CD14-positive monocyte (primary cell): ENCODE data around the gene KRTAP4-7. TPM values are rescaled to one million over a fixed set of nuclear protein-coding genes. Genes with fewer than 3 reads are reported as not detected.
"Not testable (repeated sequence)": the region's sequence is repeated elsewhere in the genome, so short reads cannot be mapped to it uniquely, and the experiment has no call there.

Source experiments
- DNase-seq, 3 donors: peaks; one replicate each; pipeline ENCODE4 v3.0.0-alpha.2; 2011 to 2022
- H2AFZ ChIP-seq: 2 replicates; pipeline ENCODE4 v1.6.0; 2012; ENCODE audit warnings: mild to moderate bottlenecking, low read depth, low read length, inconsistent platforms; ENCODE audit not compliant: insufficient read depth, poor library complexity, severe bottlenecking
- H3K27ac ChIP-seq, 2 donors: 1 replicate in 1 of 2; 2 replicates in 1 of 2; pipeline ENCODE4 v1.5.1; 2012 to 2013; ENCODE audit warnings: low read length in 2 of 2, control low read depth in 1 of 2, inconsistent platforms in 1 of 2, low read depth in 1 of 2, mild to moderate bottlenecking in 1 of 2
- H3K27me3 ChIP-seq, 2 donors: one replicate each; pipeline versions ENCODE4 v1.6.0 to v1.6.1; 2011 to 2013; ENCODE audit warnings: low read length in 2 of 2; ENCODE audit not compliant: control insufficient read depth in 2 of 2, insufficient read depth in 2 of 2
- H3K36me3 ChIP-seq, 2 donors: replicated peaks in 1 of 2; 1 replicate in 1 of 2; 2 replicates in 1 of 2; pipeline versions ENCODE4 v1.5.1 to v1.6.1; 2012 to 2013; ENCODE audit warnings: low read length in 2 of 2, control low read depth in 1 of 2, inconsistent platforms in 1 of 2, mild to moderate bottlenecking in 1 of 2; ENCODE audit not compliant: insufficient read depth in 2 of 2, control insufficient read depth in 1 of 2
- H3K4me1 ChIP-seq, 2 donors: 1 replicate in 1 of 2; 2 replicates in 1 of 2; pipeline versions ENCODE4 v1.5.1 to v1.6.1; 2012 to 2013; ENCODE audit warnings: low read length in 2 of 2, control low read depth in 1 of 2, inconsistent platforms in 1 of 2, mild to moderate bottlenecking in 1 of 2, moderate library complexity in 1 of 2; ENCODE audit not compliant: insufficient read depth in 2 of 2, control insufficient read depth in 1 of 2
- H3K4me2 ChIP-seq: replicated peaks from 2 replicates; pipeline ENCODE3; 2012; ENCODE audit warnings: low read length, moderate library complexity, mild to moderate bottlenecking; ENCODE audit not compliant: poor library complexity, severe bottlenecking; ENCODE audit errors: extremely low read depth
- H3K4me3 ChIP-seq, 3 experiments: fragments of 200-600 bp in 1 of 3; sonication (generic) in 1 of 3; replicated peaks in 1 of 3; 1 replicate in 2 of 3; 2 replicates in 1 of 3; pipeline ENCODE4 v1.5.1; 2011 to 2013; ENCODE audit warnings: low read length in 3 of 3, mild to moderate bottlenecking in 3 of 3, control low read depth in 2 of 3, low read depth in 2 of 3, inconsistent platforms in 1 of 3, moderate library complexity in 1 of 3
- H3K79me2 ChIP-seq: 2 replicates; pipeline ENCODE4 v1.6.0; 2012; ENCODE audit warnings: mild to moderate bottlenecking, control low read depth, inconsistent platforms, low read length, moderate library complexity; ENCODE audit not compliant: insufficient read depth
- H3K9ac ChIP-seq: 2 replicates; pipeline ENCODE4 v1.6.0; 2017; ENCODE audit warnings: low read length, mild to moderate bottlenecking; ENCODE audit not compliant: insufficient read depth, poor library complexity, severe bottlenecking
- H3K9me3 ChIP-seq, 2 donors: replicated peaks in 1 of 2; 1 replicate in 1 of 2; 2 replicates in 1 of 2; pipeline versions ENCODE4 v1.5.1 to v1.6.1; 2012 to 2013; ENCODE audit warnings: low read length in 2 of 2, control low read depth in 1 of 2; ENCODE audit not compliant: control insufficient read depth in 1 of 2, insufficient read depth in 1 of 2
- H4K20me1 ChIP-seq: 2 replicates; pipeline ENCODE4 v1.6.0; 2012; ENCODE audit warnings: mild to moderate bottlenecking, low read length, control low read depth, moderate library complexity; ENCODE audit not compliant: insufficient read depth
- H3K27ac Mint-ChIP-seq, 7 donors: one replicate each; pipeline ENCODE4 v1.8.0; 2020; ENCODE audit warnings: mild to moderate bottlenecking in 7 of 7, mixed read lengths in 7 of 7, moderate library complexity in 6 of 7, inconsistent platforms in 2 of 7
- H3K27me3 Mint-ChIP-seq, 3 donors: one replicate each; pipeline ENCODE4 v1.8.0; 2021 to 2022; ENCODE audit warnings: low read depth in 3 of 3, mild to moderate bottlenecking in 3 of 3, mixed read lengths in 3 of 3, moderate library complexity in 3 of 3, inconsistent platforms in 1 of 3
- H3K36me3 Mint-ChIP-seq, 2 donors: one replicate each; pipeline ENCODE4 v1.8.0; 2020; ENCODE audit warnings: mixed read lengths in 2 of 2, inconsistent platforms in 1 of 2, mild to moderate bottlenecking in 1 of 2
- H3K4me1 Mint-ChIP-seq: one replicate; pipeline ENCODE4 v1.8.0; 2020; ENCODE audit warnings: mild to moderate bottlenecking, mixed read lengths
- H3K4me3 Mint-ChIP-seq, 2 donors: one replicate each; pipeline ENCODE4 v1.8.0; 2020; ENCODE audit warnings: mild to moderate bottlenecking in 2 of 2, mixed read lengths in 2 of 2, moderate library complexity in 1 of 2
- H3K9me3 Mint-ChIP-seq, 7 donors: one replicate each; pipeline ENCODE4 v1.8.0; 2020 to 2022; ENCODE audit warnings: mixed read lengths in 7 of 7, mild to moderate bottlenecking in 6 of 7, moderate library complexity in 6 of 7, inconsistent platforms in 2 of 7
- WGBS: methylation state at CpG from one replicate; pipeline ENCODE4 v1.1.5; 2013; ENCODE audit warnings: missing lambda C conversion rate; ENCODE audit not compliant: insufficient coverage; 5-methylcytosine and 5-hydroxymethylcytosine counted together
- intact Hi-C, 2 donors: fragments of 100-400 bp; cut with micrococcal nuclease; formaldehyde crosslinking; loops; one replicate each; pipeline versions ENCODE4 v1.15.0 to v1.15.1; 2023
- polyA plus RNA-seq, 3 donors: library from polyadenylated mRNA; depleted of rRNA in 1 of 3; unstranded in 2 of 3; stranded (reverse) in 1 of 3; fragments of 300-500 nt in 2 of 3; fragments of >200 nt in 1 of 3; fragmentation: Illumina TruSeq in 2 of 3; gene quantifications; 1 replicate in 2 of 3; 2 replicates in 1 of 3; pipeline ENCODE4 v1.2.3, GENCODE V29; 2012 to 2021
- TF ChIP-seq, protein P1 (sequence below): fragments of 200-600 bp; IDR thresholded peaks from one replicate; pipeline ENCODE4 v1.8.0; 2022; ENCODE audit warnings: antibody characterized with exemption, mild to moderate bottlenecking

Gene KRTAP4-7
- polyA plus RNA-seq, 3 donors, result not detected

DNA sequence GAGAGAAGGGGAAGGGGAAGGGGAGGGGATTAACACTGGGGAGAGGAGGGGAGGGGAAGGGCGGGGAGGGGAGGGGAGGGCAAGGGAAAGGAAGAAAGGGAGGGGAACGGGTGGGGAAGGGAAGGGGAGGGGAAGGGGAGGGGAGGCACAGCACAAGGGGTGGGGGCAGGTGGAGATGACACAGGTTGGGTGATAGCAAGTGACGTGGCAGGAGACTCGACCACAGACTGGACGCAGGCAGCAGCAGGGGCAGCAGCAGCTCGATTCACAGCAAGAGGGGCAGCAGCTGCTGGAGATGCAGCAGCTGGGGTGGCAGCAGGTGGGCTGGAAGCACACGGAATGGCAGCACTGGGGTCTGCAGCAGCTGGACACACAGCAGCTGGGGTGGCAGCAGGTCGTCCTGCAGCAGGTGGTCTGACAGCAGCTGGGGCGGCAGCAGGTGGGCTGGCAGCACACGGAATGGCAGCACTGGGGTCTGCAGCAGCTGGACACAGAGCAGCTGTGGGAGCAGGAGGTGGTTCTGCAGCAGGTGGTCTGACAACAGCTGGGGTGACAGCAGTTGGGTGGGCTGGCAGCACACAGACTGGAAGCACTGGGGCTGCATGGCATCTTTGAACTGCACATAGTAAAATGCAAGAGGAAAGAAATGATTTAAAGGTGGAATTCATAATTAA is 17.8 kb downstream of the KRTAP4-7 start, which contains the start of gene KRTAP4-16:
Gene KRTAP4-16 (minus strand): TSS at position 624 of the 674 bp plus-strand sequence. CDS start 0 bp downstream, at position 624.
- no peak within 1 kb of the TSS for H3K4me2 ChIP-seq
- H3K27ac ChIP-seq, result no peak within 1 kb of the TSS
- H3K79me2 ChIP-seq, result no peaks in the 10 kb centered on the region
- Mint-ChIP-seq H3K27ac (no peak within 1 kb of the TSS), H3K27me3 (peaks cover 0 to 7% (median 1%) of the 10 kb centered on the region in 3 donors), H3K9me3 (peaks cover 0 to 3% (median 0%) of the 10 kb centered on the region in 7 donors), H3K4me3 (no peak within 1 kb of the TSS), H3K4me1 (peaks cover 5% of the 10 kb centered on the region), H3K36me3 (no peaks in the 10 kb centered on the region)
- no peaks in the 10 kb centered on the region for H3K36me3 ChIP-seq
- TF ChIP-seq, protein P1, sequence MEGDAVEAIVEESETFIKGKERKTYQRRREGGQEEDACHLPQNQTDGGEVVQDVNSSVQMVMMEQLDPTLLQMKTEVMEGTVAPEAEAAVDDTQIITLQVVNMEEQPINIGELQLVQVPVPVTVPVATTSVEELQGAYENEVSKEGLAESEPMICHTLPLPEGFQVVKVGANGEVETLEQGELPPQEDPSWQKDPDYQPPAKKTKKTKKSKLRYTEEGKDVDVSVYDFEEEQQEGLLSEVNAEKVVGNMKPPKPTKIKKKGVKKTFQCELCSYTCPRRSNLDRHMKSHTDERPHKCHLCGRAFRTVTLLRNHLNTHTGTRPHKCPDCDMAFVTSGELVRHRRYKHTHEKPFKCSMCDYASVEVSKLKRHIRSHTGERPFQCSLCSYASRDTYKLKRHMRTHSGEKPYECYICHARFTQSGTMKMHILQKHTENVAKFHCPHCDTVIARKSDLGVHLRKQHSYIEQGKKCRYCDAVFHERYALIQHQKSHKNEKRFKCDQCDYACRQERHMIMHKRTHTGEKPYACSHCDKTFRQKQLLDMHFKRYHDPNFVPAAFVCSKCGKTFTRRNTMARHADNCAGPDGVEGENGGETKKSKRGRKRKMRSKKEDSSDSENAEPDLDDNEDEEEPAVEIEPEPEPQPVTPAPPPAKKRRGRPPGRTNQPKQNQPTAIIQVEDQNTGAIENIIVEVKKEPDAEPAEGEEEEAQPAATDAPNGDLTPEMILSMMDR, result no peak
- H3K9me3 ChIP-seq, result no peaks in the 10 kb centered on the region
- DNase-seq, result no peak
- no peak within 1 kb of the TSS for H3K9ac ChIP-seq
- no peaks in the 10 kb centered on the region for H3K4me1 ChIP-seq
- intact Hi-C loops, result no loop called here
- WGBS, result 73% methylated on average over 8 of the region's 10 CpGs
- no peaks in the 10 kb centered on the region for H3K27me3 ChIP-seq
- no peak within 1 kb of the TSS for H2AFZ ChIP-seq
- no peak within 1 kb of the TSS for H3K4me3 ChIP-seq
- no peaks in the 10 kb centered on the region for H4K20me1 ChIP-seq

- intact Hi-C loops, result no loop called here
- Mint-ChIP-seq H3K36me3 (no peaks in the 10 kb centered on the region), H3K4me1 (peaks cover 11% of the 10 kb centered on the region), H3K4me3 (no peak overlapping the region), H3K27ac (no peak overlapping the region), H3K27me3 (peaks cover 0 to 2% (median 1%) of the 10 kb centered on the region in 3 donors), H3K9me3 (peaks cover 0 to 3% (median 0%) of the 10 kb centered on the region in 7 donors)
- H2AFZ ChIP-seq, result no peak overlapping the region
- WGBS, result no CpG with 5 or more reads among the region's 1 CpG
- no peak for DNase-seq
- H3K27ac ChIP-seq, result no peak overlapping the region
- peaks cover 5 to 13% of the 10 kb centered on the region in 2 donors for H3K4me1 ChIP-seq
- H3K36me3 ChIP-seq, result no peaks in the 10 kb centered on the region
- H3K9ac ChIP-seq, result no peak overlapping the region
- no peaks in the 10 kb centered on the region for H3K9me3 ChIP-seq
- H4K20me1 ChIP-seq, result no peaks in the 10 kb centered on the region
- no peak overlapping the region for H3K4me2 ChIP-seq
- no peaks in the 10 kb centered on the region for H3K79me2 ChIP-seq
- H3K27me3 ChIP-seq, result no peaks in the 10 kb centered on the region
- no peak overlapping the region for H3K4me3 ChIP-seq
- TF ChIP-seq, protein P1, result no peak
Observed at GRCh38 chr17:41103896-41104295, 19.9 kb downstream of the KRTAP4-7 start.

DNA sequence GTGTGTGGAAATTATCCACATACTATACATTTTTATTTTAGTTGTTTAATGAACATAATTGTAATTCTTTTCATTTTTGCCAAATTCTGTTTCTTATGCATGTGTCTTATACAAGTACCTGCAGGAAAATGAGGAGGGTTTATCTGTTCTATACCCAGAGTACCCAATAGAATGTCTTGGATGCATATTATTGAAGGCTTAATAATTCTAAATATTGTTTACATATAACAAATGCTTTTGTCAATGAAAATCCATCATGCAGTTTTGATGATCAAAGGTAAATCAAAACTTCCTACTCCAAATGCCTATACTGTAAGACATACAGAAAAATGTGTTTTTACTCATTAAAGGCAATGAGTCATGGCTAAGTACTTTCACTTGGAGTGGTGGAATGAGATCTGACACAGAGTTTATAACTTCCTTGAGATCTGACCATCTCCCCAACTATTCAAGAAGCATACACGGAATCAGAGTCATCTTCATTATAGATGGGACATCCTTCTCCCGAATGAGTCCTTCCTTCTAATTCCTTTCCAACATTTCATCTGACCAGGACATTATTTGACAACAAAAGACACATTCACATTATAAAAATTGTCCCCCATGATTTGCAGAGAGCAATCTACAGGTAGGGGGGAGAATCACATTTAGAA is 20.6 kb downstream of the KRTAP4-7 start:
- H2AFZ ChIP-seq, H3K27me3 Mint-ChIP-seq, DNase-seq, H3K4me3 Mint-ChIP-seq, H3K36me3 ChIP-seq, H3K9ac ChIP-seq, H3K27me3 ChIP-seq, H3K9me3 ChIP-seq, H3K4me3 ChIP-seq, H3K36me3 Mint-ChIP-seq, H3K27ac ChIP-seq, H3K27ac Mint-ChIP-seq, H3K79me2 ChIP-seq, H4K20me1 ChIP-seq, H3K9me3 Mint-ChIP-seq, intact Hi-C loops, H3K4me2 ChIP-seq: not testable (repeated sequence)
- WGBS, result no CpG with 5 or more reads among the region's 2 CpGs
- peaks cover 13% of the 10 kb centered on the region for H3K4me1 Mint-ChIP-seq
- H3K4me1 ChIP-seq, result peaks cover 5 to 15% of the 10 kb centered on the region in 2 donors
